Upper lobe of left lung (tissue), 4 donors: ENCODE measurements around the gene FTO.

Experiments used
- CTCF ChIP-seq, 6 experiments: fragments of 450-650 bp in 4 of 6; fragments of 200-600 bp in 2 of 6; sonication (generic) in 2 of 6; IDR thresholded peaks; one replicate each; pipeline ENCODE4 v1.5.1; 2016 to 2019; ENCODE audit warnings: antibody characterized with exemption in 6 of 6
- POLR2A ChIP-seq, 4 donors: fragments of 450-650 bp; IDR thresholded peaks; one replicate each; pipeline ENCODE4 v1.5.1; 2016 to 2017; ENCODE audit warnings: antibody characterized with exemption in 4 of 4, mild to moderate bottlenecking in 2 of 4

- TF ChIP-seq POLR2A (IDR thresholded peaks at IDR 0.05) (no peak), CTCF (IDR thresholded peaks at IDR 0.05) (no peak)
Measured at GRCh38 chr16:54128629-54129234, 424.8 kb downstream of the FTO start.
